GM12878 (cell line): Measurements from ENCODE around the gene PTCD2. TPM values are rescaled to one million over a fixed set of nuclear protein-coding genes. Genes with fewer than 3 reads are reported as not detected.

Experiments
- BCL11A ChIP-seq: IDR thresholded peaks from 2 replicates; pipeline ENCODE4 v1.6.1; 2011; ENCODE audit warnings: low read depth, low read length
- CHD4 ChIP-seq: fragments of 200-600 bp; sonication (generic); IDR thresholded peaks from 2 replicates; pipeline ENCODE4 v1.6.1; 2016; ENCODE audit warnings: mild to moderate bottlenecking
- ETV6 ChIP-seq, 2 experiments: fragments of 450-650 bp in 1 of 2; IDR thresholded peaks in 1 of 2; conservative IDR thresholded peaks in 1 of 2; 2 replicates each; pipeline ENCODE4 v1.6.1; 2014; ENCODE audit warnings: antibody characterized with exemption in 1 of 2, borderline replicate concordance in 1 of 2, low read depth in 1 of 2, mild to moderate bottlenecking in 1 of 2, moderate library complexity in 1 of 2
- MEF2A ChIP-seq: IDR thresholded peaks from 2 replicates; pipeline ENCODE4 v1.6.1; 2011; ENCODE audit warnings: low read depth, mild to moderate bottlenecking, low read length, moderate library complexity; ENCODE audit not compliant: insufficient read depth
- MYB ChIP-seq: fragments of 150-350 bp; IDR thresholded peaks from 2 replicates; pipeline ENCODE4 v1.6.1; 2014; ENCODE audit warnings: mild to moderate bottlenecking, low read depth, low read length, borderline replicate concordance
- PAX5 ChIP-seq: IDR thresholded peaks from 2 replicates; pipeline ENCODE4 v1.6.1; 2011; ENCODE audit warnings: low read depth, low read length, borderline replicate concordance
- RAD21 ChIP-seq: IDR thresholded peaks from 2 replicates; pipeline ENCODE4 v1.6.1; 2011; ENCODE audit warnings: mild to moderate bottlenecking, low read depth, low read length, moderate library complexity; ENCODE audit not compliant: insufficient read depth
- RBBP5 ChIP-seq: fragments of 200-600 bp; sonication (generic); conservative IDR thresholded peaks from 2 replicates; pipeline ENCODE4 v1.6.1; 2016
- SMC3 ChIP-seq: IDR thresholded peaks from 2 replicates; pipeline ENCODE4 v1.6.1; 2011; ENCODE audit warnings: low read length, improper control_type of control experiment, borderline replicate concordance
- polyA plus RNA-seq, 11 experiments: library from polyadenylated mRNA; depleted of rRNA in 4 of 11; unstranded in 6 of 11; stranded (reverse) in 5 of 11; fragments of >200 nt; fragmentation: Nextera tagmentation in 4 of 11; fragmentation: Illumina TruSeq in 1 of 11; extraction: Ambion mirVana in 4 of 11; extraction: Trizol in 1 of 11; gene quantifications; 1 replicate in 1 of 11; 2 replicates in 10 of 11; pipeline versions ENCODE4 v1.2.1 to v1.2.3, GENCODE V29; 2011 to 2016; ENCODE audit warnings: inconsistent platforms in 2 of 11, missing spikeins in 2 of 11, low read depth in 1 of 11
- total RNA-seq, 4 experiments: library from RNA; depleted of rRNA in 3 of 4; stranded (reverse); fragments of >200 nt in 3 of 4; fragmentation: Illumina TruSeq in 1 of 4; extraction: Trizol in 1 of 4; gene quantifications; 2 replicates each; pipeline versions ENCODE4 v1.2.1 to v1.2.3, GENCODE V29; 2013 to 2021
- TF ChIP-seq, protein P1 (sequence below): fragments of 150-350 bp; IDR thresholded peaks from 2 replicates; pipeline ENCODE4 v1.6.1; 2016; ENCODE audit warnings: low read depth, low read length
- TF ChIP-seq, protein P2 (sequence below): IDR thresholded peaks from 2 replicates; pipeline ENCODE4 v1.6.1; 2011; ENCODE audit warnings: low read depth, mild to moderate bottlenecking, low read length, moderate library complexity, borderline replicate concordance; ENCODE audit errors: extremely low read depth
- TF ChIP-seq, protein P3 (sequence below): fragments of 450-650 bp; formaldehyde crosslinking; IDR thresholded peaks from 2 replicates; pipeline ENCODE4 v1.4.0; 2022; ENCODE audit warnings: mild to moderate bottlenecking, moderate library complexity

Gene PTCD2
- total and polyA plus RNA-seq, 10 of the 15 experiments (the other 5 are each of a cell fraction or from before 2014, with no cell fraction given): 8.7 to 15.0 (median 11.9) TPM

DNA sequence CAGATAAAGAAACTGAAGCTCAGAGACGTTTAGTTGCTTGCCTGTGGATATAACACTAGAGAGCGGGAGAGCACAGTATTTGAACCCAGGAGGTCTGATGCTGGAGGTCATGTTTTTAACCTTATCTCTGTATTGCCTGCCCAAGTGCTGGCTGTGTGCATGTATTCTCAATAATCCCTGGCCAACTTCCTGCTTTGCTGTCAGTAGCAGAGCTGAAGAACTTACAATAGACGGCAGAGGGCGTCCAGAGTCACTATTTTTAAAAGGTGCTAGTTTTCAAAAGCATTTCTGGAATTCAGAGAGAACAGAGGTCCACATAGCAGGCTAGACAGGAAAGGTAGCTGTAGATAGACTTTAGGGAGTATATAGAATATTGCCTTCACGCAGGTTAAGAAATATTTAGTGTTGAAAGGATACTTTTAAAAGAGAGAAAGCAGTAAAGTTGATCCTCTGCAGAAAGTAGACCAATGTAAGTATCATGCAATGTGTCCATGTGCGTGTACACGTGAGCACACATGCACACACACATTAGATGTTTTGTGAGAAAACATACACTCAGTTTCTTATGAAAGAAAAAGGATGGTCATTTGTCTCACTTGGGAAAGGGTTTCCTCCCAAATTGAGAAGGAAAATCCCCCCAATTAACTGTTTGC is 46.3 kb downstream of the PTCD2 start (continued):
- TF ChIP-seq, protein P1, sequence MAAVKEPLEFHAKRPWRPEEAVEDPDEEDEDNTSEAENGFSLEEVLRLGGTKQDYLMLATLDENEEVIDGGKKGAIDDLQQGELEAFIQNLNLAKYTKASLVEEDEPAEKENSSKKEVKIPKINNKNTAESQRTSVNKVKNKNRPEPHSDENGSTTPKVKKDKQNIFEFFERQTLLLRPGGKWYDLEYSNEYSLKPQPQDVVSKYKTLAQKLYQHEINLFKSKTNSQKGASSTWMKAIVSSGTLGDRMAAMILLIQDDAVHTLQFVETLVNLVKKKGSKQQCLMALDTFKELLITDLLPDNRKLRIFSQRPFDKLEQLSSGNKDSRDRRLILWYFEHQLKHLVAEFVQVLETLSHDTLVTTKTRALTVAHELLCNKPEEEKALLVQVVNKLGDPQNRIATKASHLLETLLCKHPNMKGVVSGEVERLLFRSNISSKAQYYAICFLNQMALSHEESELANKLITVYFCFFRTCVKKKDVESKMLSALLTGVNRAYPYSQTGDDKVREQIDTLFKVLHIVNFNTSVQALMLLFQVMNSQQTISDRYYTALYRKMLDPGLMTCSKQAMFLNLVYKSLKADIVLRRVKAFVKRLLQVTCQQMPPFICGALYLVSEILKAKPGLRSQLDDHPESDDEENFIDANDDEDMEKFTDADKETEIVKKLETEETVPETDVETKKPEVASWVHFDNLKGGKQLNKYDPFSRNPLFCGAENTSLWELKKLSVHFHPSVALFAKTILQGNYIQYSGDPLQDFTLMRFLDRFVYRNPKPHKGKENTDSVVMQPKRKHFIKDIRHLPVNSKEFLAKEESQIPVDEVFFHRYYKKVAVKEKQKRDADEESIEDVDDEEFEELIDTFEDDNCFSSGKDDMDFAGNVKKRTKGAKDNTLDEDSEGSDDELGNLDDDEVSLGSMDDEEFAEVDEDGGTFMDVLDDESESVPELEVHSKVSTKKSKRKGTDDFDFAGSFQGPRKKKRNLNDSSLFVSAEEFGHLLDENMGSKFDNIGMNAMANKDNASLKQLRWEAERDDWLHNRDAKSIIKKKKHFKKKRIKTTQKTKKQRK: no peak
- TF ChIP-seq, protein P2, sequence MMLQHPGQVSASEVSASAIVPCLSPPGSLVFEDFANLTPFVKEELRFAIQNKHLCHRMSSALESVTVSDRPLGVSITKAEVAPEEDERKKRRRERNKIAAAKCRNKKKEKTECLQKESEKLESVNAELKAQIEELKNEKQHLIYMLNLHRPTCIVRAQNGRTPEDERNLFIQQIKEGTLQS: no peak
- TF ChIP-seq MYB (no peak), RBBP5 (no peak), PAX5 (no peak), ETV6 (conservative IDR thresholded peaks at IDR 0.05 in 1 of 2, IDR thresholded peaks at IDR 0.05 in 1 of 2; ENCODE audit: borderline replicate concordance in 1 of 2, low read depth in 1 of 2) (no peak), BCL11A (no peak), CHD4 (no peak), RAD21 (peak; percentile 97), SMC3 (peak; percentile 93), MEF2A (0 out of 2 replicates have a peak, but pooled peaks have one; percentile 11)
- TF ChIP-seq, protein P3, sequence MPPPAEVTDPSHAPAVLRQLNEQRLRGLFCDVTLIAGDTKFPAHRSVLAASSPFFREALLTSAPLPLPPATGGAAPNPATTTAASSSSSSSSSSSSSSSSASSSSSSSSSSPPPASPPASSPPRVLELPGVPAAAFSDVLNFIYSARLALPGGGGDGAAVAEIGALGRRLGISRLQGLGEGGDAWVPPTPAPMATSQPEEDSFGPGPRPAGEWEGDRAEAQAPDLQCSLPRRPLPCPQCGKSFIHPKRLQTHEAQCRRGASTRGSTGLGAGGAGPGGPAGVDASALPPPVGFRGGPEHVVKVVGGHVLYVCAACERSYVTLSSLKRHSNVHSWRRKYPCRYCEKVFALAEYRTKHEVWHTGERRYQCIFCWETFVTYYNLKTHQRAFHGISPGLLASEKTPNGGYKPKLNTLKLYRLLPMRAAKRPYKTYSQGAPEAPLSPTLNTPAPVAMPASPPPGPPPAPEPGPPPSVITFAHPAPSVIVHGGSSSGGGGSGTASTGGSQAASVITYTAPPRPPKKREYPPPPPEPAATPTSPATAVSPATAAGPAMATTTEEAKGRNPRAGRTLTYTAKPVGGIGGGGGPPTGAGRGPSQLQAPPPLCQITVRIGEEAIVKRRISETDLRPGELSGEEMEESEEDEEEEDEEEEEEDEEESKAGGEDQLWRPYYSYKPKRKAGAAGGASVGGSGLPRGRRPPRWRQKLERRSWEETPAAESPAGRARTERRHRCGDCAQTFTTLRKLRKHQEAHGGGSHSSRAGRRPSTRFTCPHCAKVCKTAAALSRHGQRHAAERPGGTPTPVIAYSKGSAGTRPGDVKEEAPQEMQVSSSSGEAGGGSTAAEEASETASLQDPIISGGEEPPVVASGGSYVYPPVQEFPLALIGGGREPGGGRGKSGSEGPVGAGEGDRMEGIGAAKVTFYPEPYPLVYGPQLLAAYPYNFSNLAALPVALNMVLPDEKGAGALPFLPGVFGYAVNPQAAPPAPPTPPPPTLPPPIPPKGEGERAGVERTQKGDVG (CRISPR knock-in tag): no peak
